Neural cell (in vitro differentiated cells): ENCODE data around the gene INAFM1. TPM values are rescaled to one million over a fixed set of nuclear protein-coding genes. Genes with fewer than 3 reads are reported as not detected.
A peak's percentile ranks its signal among the peaks of the same experiment; 100 is the strongest.

ENCODE experiments used
- H2AFZ ChIP-seq: fragments of 200-600, 300-800 bp; sonication (generic), shearing (Covaris generic); 2 replicates; pipeline ENCODE4 v1.6.0; 2014; ENCODE audit warnings: low read depth, mild to moderate bottlenecking, antibody characterized with exemption, low read length, moderate library complexity
- H3F3A ChIP-seq: fragments of 200-600 bp; shearing (Covaris generic); 2 replicates; pipeline ENCODE4 v1.6.1; 2016; ENCODE audit warnings: mild to moderate bottlenecking, moderate library complexity, mixed read lengths, antibody characterized with exemption, low read length; ENCODE audit not compliant: insufficient read depth, poor library complexity, severe bottlenecking
- H3K27ac ChIP-seq: fragments of 200-600, 300-800 bp; sonication (generic), shearing (Covaris generic); 2 replicates; pipeline ENCODE4 v1.5.1; 2014; ENCODE audit warnings: mild to moderate bottlenecking, low read length, moderate library complexity
- H3K27me3 ChIP-seq: fragments of 300-800, 200-600 bp; sonication (generic), shearing (Covaris generic); 2 replicates; pipeline ENCODE4 v1.6.0; 2014; ENCODE audit warnings: mild to moderate bottlenecking, low read depth, low read length, moderate library complexity; ENCODE audit not compliant: insufficient read depth
- H3K36me3 ChIP-seq: fragments of 300-800, 200-600 bp; sonication (generic), shearing (Covaris generic); 2 replicates; pipeline ENCODE4 v1.5.1; 2014; ENCODE audit warnings: mild to moderate bottlenecking, antibody characterized with exemption, low read length, moderate library complexity; ENCODE audit not compliant: insufficient read depth
- H3K4me2 ChIP-seq: fragments of 300-800, 200-600 bp; sonication (generic), shearing (Covaris generic); 2 replicates; pipeline ENCODE4 v1.6.0; 2014; ENCODE audit warnings: mild to moderate bottlenecking, low read length
- H3K4me3 ChIP-seq: fragments of 300-800, 200-600 bp; sonication (generic), shearing (Covaris generic); 2 replicates; pipeline ENCODE4 v1.5.1; 2014; ENCODE audit warnings: mild to moderate bottlenecking, low read length, moderate library complexity
- H3K79me2 ChIP-seq: fragments of 200-600 bp; shearing (Covaris generic); replicated peaks from 2 replicates; pipeline ENCODE4 v1.6.0; 2014; ENCODE audit warnings: mild to moderate bottlenecking, low read length, moderate library complexity; ENCODE audit not compliant: insufficient read depth
- H3K9ac ChIP-seq: fragments of 300-800, 200-600 bp; sonication (generic), shearing (Covaris generic); 2 replicates; pipeline ENCODE4 v1.6.1; 2016; ENCODE audit warnings: mild to moderate bottlenecking, low read length, mixed read lengths
- H3K9me2 ChIP-seq: fragments of 200-600 bp; shearing (Covaris generic); 2 replicates; pipeline ENCODE4 v1.6.1; 2016; ENCODE audit warnings: mild to moderate bottlenecking, low read length, mixed read lengths; ENCODE audit not compliant: insufficient read depth
- H3K9me3 ChIP-seq: fragments of 200-600, 300-800 bp; sonication (generic), shearing (Covaris generic); 2 replicates; pipeline ENCODE4 v1.6.1; 2016; ENCODE audit warnings: mild to moderate bottlenecking, mixed run types, low read length, moderate library complexity, mixed read lengths
- H4K20me1 ChIP-seq: fragments of 200-600 bp; shearing (Covaris generic); 2 replicates; pipeline ENCODE4 v1.6.1; 2016; ENCODE audit warnings: mild to moderate bottlenecking, mixed run types; ENCODE audit not compliant: insufficient read depth
- EP300 ChIP-seq: fragments of 450-650 bp; conservative IDR thresholded peaks from 2 replicates; pipeline ENCODE4 v1.6.1; 2014; ENCODE audit warnings: antibody characterized with exemption, mild to moderate bottlenecking, moderate library complexity; ENCODE audit not compliant: poor library complexity, severe bottlenecking
- EZH2 ChIP-seq: fragments of 200-600, 300-800 bp; shearing (Covaris generic), sonication (generic); IDR thresholded peaks from 2 replicates; pipeline ENCODE4 v1.6.1; 2014; ENCODE audit warnings: antibody characterized with exemption, low read length, borderline replicate concordance, mild to moderate bottlenecking; ENCODE audit not compliant: insufficient read depth, poor library complexity, severe bottlenecking
- MXI1 ChIP-seq: fragments of 450-650 bp; conservative IDR thresholded peaks from 2 replicates; pipeline ENCODE4 v1.6.1; 2014; ENCODE audit warnings: antibody characterized with exemption, mild to moderate bottlenecking; ENCODE audit not compliant: poor library complexity, severe bottlenecking
- POLR2AphosphoS5 ChIP-seq: IDR thresholded peaks from 2 replicates; pipeline ENCODE4 v1.6.1; 2012
- RAD21 ChIP-seq: fragments of 450-650 bp; conservative IDR thresholded peaks from 2 replicates; pipeline ENCODE4 v1.6.1; 2014; ENCODE audit warnings: antibody characterized with exemption, mild to moderate bottlenecking, moderate library complexity
- REST ChIP-seq: IDR thresholded peaks from 2 replicates; pipeline ENCODE4 v1.6.1; 2012; ENCODE audit warnings: borderline replicate concordance
- SMC3 ChIP-seq: fragments of 450-650 bp; conservative IDR thresholded peaks from 2 replicates; pipeline ENCODE4 v1.6.1; 2014; ENCODE audit warnings: antibody characterized with exemption, mild to moderate bottlenecking, moderate library complexity; ENCODE audit not compliant: poor library complexity
- TAF1 ChIP-seq: IDR thresholded peaks from 2 replicates; pipeline ENCODE4 v1.6.1; 2012; ENCODE audit warnings: low read depth
- polyA plus RNA-seq: library from polyadenylated mRNA; depleted of rRNA; stranded (reverse); fragments of >200 nt; gene quantifications from 2 replicates; pipeline ENCODE4 v1.2.3, GENCODE V29; 2014
- TF ChIP-seq, protein P1 (sequence below): fragments of 450-650 bp; IDR thresholded peaks from 2 replicates; pipeline ENCODE4 v1.5.1; 2014; ENCODE audit warnings: antibody characterized with exemption, mild to moderate bottlenecking, moderate library complexity; ENCODE audit not compliant: poor library complexity, severe bottlenecking

Gene INAFM1
- polyA plus RNA-seq, 1 donor from 2014 or later = 11.5 TPM

- Histone ChIP-seq H2AFZ (peak within 1 kb of the TSS; percentile 51), H3K9ac (peak within 1 kb of the TSS; percentile 84), H3K9me2 (no peaks in the 10 kb centered on the region), H4K20me1 (no peaks in the 10 kb centered on the region), H3K36me3 (no peaks in the 10 kb centered on the region), H3K4me3 (peak within 1 kb of the TSS; percentile 92), H3F3A (no peaks in the 10 kb centered on the region), H3K79me2 (no peaks in the 10 kb centered on the region), H3K27ac (peak within 1 kb of the TSS; percentile 68), H3K9me3 (no peaks in the 10 kb centered on the region), H3K27me3 (no peaks in the 10 kb centered on the region), H3K4me2 (peak within 1 kb of the TSS; percentile 19)
- no peak for TF ChIP-seq EZH2
- TF ChIP-seq MXI1 = no peak
- TF ChIP-seq TAF1 = no peak
- no peak for TF ChIP-seq SMC3
- peak; percentile 37 for TF ChIP-seq POLR2AphosphoS5
Observed at GRCh38 chr19:47230921-47231214, 43.8 kb upstream of the INAFM1 start, which contains the start of gene BBC3. TSS of gene BBC3 (minus strand) at chr19:47231199. CDS start at chr19:47228431, 2,768 bp downstream.

- Histone ChIP-seq H3K9ac (peak overlapping the region; percentile 84), H3K27me3 (no peaks in the 10 kb centered on the region), H2AFZ (peak overlapping the region; percentile 51), H3K4me3 (peak overlapping the region; percentile 92), H4K20me1 (no peaks in the 10 kb centered on the region), H3K4me2 (peak overlapping the region; percentile 5), H3K9me2 (no peaks in the 10 kb centered on the region), H3K36me3 (no peaks in the 10 kb centered on the region), H3K79me2 (no peaks in the 10 kb centered on the region), H3F3A (no peaks in the 10 kb centered on the region), H3K27ac (peak overlapping the region; percentile 68), H3K9me3 (no peaks in the 10 kb centered on the region)
- TF ChIP-seq EP300 (no peak), REST (no peak), MXI1 (peak; percentile 37), EZH2 (no peak), POLR2AphosphoS5 (peak; percentile 21)
Observed at GRCh38 chr19:47231215-47232054, 43.2 kb upstream of the INAFM1 start.

DNA sequence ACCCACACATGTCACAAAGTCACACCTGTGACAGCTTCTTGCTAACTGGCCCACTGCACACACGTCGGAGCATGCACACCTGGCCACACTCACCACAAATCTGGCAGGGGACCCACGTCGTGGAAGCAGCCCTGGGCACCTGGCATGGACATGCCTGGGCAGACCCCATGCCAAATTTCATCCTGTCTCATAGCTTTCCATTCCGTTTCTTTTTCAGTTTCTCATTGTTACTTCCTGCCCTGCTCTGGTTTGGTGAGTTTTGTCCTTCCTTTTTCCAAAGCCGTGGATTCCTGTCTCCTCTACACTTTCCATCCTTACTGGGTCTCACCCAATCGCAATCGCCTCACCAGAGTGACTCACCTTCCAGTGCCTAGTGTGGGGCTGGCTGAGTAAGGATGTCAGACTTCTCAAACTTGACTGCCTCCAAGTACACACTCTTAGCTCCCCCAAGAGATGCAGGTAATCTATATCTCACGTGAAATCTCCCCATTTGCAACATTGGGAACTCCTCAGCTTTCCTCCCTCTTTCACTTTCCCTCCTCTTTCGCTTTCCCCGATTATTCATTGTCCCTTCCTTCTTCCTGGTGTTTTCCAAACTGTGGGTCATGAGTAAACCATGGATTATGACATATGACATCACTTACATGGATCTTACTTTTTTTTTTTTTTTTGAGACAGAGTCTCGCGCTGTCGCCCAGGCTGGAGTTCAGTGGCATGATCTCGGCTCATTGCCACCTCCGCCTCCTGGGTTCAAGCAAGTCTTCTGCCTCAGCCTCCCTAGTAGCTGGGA is 42.1 kb upstream of the INAFM1 start:
- Histone ChIP-seq H3K79me2 (no peaks in the 10 kb centered on the region), H2AFZ (no peak overlapping the region), H3K9me2 (no peaks in the 10 kb centered on the region), H3K9ac (no peak overlapping the region), H3K27ac (no peak overlapping the region), H3K9me3 (no peaks in the 10 kb centered on the region), H3K27me3 (no peaks in the 10 kb centered on the region), H3K4me3 (no peak overlapping the region), H3K4me2 (no peak overlapping the region), H3K36me3 (no peaks in the 10 kb centered on the region), H3F3A (no peaks in the 10 kb centered on the region), H4K20me1 (no peaks in the 10 kb centered on the region)
- no peak for TF ChIP-seq REST
- no peak for TF ChIP-seq TAF1
- TF ChIP-seq, protein P1, sequence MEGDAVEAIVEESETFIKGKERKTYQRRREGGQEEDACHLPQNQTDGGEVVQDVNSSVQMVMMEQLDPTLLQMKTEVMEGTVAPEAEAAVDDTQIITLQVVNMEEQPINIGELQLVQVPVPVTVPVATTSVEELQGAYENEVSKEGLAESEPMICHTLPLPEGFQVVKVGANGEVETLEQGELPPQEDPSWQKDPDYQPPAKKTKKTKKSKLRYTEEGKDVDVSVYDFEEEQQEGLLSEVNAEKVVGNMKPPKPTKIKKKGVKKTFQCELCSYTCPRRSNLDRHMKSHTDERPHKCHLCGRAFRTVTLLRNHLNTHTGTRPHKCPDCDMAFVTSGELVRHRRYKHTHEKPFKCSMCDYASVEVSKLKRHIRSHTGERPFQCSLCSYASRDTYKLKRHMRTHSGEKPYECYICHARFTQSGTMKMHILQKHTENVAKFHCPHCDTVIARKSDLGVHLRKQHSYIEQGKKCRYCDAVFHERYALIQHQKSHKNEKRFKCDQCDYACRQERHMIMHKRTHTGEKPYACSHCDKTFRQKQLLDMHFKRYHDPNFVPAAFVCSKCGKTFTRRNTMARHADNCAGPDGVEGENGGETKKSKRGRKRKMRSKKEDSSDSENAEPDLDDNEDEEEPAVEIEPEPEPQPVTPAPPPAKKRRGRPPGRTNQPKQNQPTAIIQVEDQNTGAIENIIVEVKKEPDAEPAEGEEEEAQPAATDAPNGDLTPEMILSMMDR = no peak
- no peak for TF ChIP-seq POLR2AphosphoS5
- TF ChIP-seq EP300 = no peak
- no peak for TF ChIP-seq RAD21
- no peak for TF ChIP-seq SMC3
- no peak for TF ChIP-seq MXI1
- TF ChIP-seq EZH2 = no peak
